ENCODE results near the gene CSHL1. TPM values are rescaled to one million over a fixed set of nuclear protein-coding genes. Genes with fewer than 3 reads are reported as not detected.
"Not testable (repeated sequence)": the region's sequence is repeated elsewhere in the genome, so short reads cannot be mapped to it uniquely, and the experiment has no call there.

CSHL1 gene
- total and polyA plus RNA-seq, 2 donors (not counting 1 experiment from before 2014, with no cell fraction given), result not detected

DNA sequence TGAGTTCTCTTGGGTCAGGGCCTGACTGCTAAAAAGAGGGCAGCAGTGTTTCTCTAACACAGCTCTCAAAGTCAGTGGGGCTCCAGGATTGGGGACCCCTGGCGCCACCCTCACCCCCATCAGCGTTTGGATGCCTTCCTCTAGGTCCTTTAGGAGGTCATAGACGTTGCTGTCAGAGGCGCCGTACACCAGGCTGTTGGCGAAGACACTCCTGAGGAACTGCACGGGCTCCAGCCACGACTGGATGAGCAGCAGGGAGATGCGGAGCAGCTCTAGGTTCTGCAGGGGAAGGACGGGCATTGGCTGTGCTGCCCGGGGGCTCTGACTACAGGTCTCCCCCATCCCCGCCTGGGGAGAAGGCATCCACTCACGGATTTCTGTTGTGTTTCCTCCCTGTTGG, 6.6 kb upstream of the CSHL1 start:
- Histone ChIP-seq H3K4me1 (ENCODE audit: control insufficient read depth, extremely low read depth, insufficient read depth, low read length) (no peaks in the 10 kb centered on the region), H4K20me1 (ENCODE audit: control insufficient read depth, extremely low read depth, insufficient read depth, low read length) (no peaks in the 10 kb centered on the region), H3K79me2 (ENCODE audit: control insufficient read depth, insufficient read depth, low read length) (no peaks in the 10 kb centered on the region), H2AFZ (ENCODE audit: low read length) (no peak overlapping the region), H3K36me3 (ENCODE audit: control insufficient read depth, insufficient read depth, low read length) (no peaks in the 10 kb centered on the region), H3K27ac (ENCODE audit: insufficient read depth, low read length) (no peak overlapping the region), H3K4me3 (replicated peaks in 1 of 4; ENCODE audit: control extremely low read depth in 1 of 4, insufficient read depth in 1 of 4, low read depth in 3 of 4, low read length in 4 of 4) (no peak overlapping the region), H3K27me3 (ENCODE audit: control insufficient read depth, insufficient read depth, low read length) (peaks cover 6% of the 10 kb centered on the region), H3K9ac (ENCODE audit: insufficient read depth, low read length) (no peak overlapping the region), H3K4me2 (ENCODE audit: extremely low read depth, insufficient read depth, low read length) (no peak overlapping the region), H3K9me3 (ENCODE audit: control insufficient read depth, insufficient read depth, low read depth, low read length) (no peaks in the 10 kb centered on the region)
- no peak for DNase-seq (ENCODE audit: low read depth in 2 of 2)
- TF ChIP-seq, protein P1, sequence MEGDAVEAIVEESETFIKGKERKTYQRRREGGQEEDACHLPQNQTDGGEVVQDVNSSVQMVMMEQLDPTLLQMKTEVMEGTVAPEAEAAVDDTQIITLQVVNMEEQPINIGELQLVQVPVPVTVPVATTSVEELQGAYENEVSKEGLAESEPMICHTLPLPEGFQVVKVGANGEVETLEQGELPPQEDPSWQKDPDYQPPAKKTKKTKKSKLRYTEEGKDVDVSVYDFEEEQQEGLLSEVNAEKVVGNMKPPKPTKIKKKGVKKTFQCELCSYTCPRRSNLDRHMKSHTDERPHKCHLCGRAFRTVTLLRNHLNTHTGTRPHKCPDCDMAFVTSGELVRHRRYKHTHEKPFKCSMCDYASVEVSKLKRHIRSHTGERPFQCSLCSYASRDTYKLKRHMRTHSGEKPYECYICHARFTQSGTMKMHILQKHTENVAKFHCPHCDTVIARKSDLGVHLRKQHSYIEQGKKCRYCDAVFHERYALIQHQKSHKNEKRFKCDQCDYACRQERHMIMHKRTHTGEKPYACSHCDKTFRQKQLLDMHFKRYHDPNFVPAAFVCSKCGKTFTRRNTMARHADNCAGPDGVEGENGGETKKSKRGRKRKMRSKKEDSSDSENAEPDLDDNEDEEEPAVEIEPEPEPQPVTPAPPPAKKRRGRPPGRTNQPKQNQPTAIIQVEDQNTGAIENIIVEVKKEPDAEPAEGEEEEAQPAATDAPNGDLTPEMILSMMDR (conservative IDR thresholded peaks at IDR 0.05 in 1 of 2, IDR thresholded peaks at IDR 0.05 in 1 of 2; ENCODE audit: low read depth in 1 of 2, low read length in 2 of 2), result no peak
- no peak for TF ChIP-seq EZH2 (IDR thresholded peaks at IDR 0.05; ENCODE audit: low read length, missing control alignments)

- H3K9me3 ChIP-seq (ENCODE audit: control insufficient read depth, insufficient read depth, low read depth, low read length); H3K36me3 ChIP-seq (ENCODE audit: control insufficient read depth, insufficient read depth, low read length); DNase-seq (ENCODE audit: low read depth in 2 of 2); H2AFZ ChIP-seq (ENCODE audit: low read length); H3K4me1 ChIP-seq (ENCODE audit: control insufficient read depth, extremely low read depth, insufficient read depth, low read length); H3K27ac ChIP-seq (ENCODE audit: insufficient read depth, low read length); H3K4me2 ChIP-seq (ENCODE audit: extremely low read depth, insufficient read depth, low read length); H3K9ac ChIP-seq (ENCODE audit: insufficient read depth, low read length); H3K4me3 ChIP-seq (replicated peaks in 1 of 4; ENCODE audit: control extremely low read depth in 1 of 4, insufficient read depth in 1 of 4, low read depth in 3 of 4, low read length in 4 of 4); H3K27me3 ChIP-seq (ENCODE audit: control insufficient read depth, insufficient read depth, low read length); H4K20me1 ChIP-seq (ENCODE audit: control insufficient read depth, extremely low read depth, insufficient read depth, low read length); H3K79me2 ChIP-seq (ENCODE audit: control insufficient read depth, insufficient read depth, low read length): not testable (repeated sequence)
Observed at GRCh38 chr17:63917206-63917605, 6.1 kb upstream of the CSHL1 start.

- Histone ChIP-seq H3K27me3 (ENCODE audit: control insufficient read depth, insufficient read depth, low read length) (peaks cover 6% of the 10 kb centered on the region), H3K4me2 (ENCODE audit: extremely low read depth, insufficient read depth, low read length) (no peak overlapping the region), H3K9me3 (ENCODE audit: control insufficient read depth, insufficient read depth, low read depth, low read length) (no peaks in the 10 kb centered on the region), H3K9ac (ENCODE audit: insufficient read depth, low read length) (no peak overlapping the region), H4K20me1 (ENCODE audit: control insufficient read depth, extremely low read depth, insufficient read depth, low read length) (no peaks in the 10 kb centered on the region), H3K27ac (ENCODE audit: insufficient read depth, low read length) (no peak overlapping the region), H3K79me2 (ENCODE audit: control insufficient read depth, insufficient read depth, low read length) (no peaks in the 10 kb centered on the region), H2AFZ (ENCODE audit: low read length) (no peak overlapping the region), H3K4me3 (replicated peaks in 1 of 4; ENCODE audit: control extremely low read depth in 1 of 4, insufficient read depth in 1 of 4, low read depth in 3 of 4, low read length in 4 of 4) (no peak overlapping the region), H3K36me3 (ENCODE audit: control insufficient read depth, insufficient read depth, low read length) (no peaks in the 10 kb centered on the region), H3K4me1 (ENCODE audit: control insufficient read depth, extremely low read depth, insufficient read depth, low read length) (no peaks in the 10 kb centered on the region)
- no peak for TF ChIP-seq EZH2 (IDR thresholded peaks at IDR 0.05; ENCODE audit: low read length, missing control alignments)
- TF ChIP-seq, protein P1 (conservative IDR thresholded peaks at IDR 0.05 in 1 of 2, IDR thresholded peaks at IDR 0.05 in 1 of 2; ENCODE audit: low read depth in 1 of 2, low read length in 2 of 2), result no peak
- no peak for DNase-seq (ENCODE audit: low read depth in 2 of 2)
Observed at GRCh38 chr17:63916566-63917185, 5.6 kb upstream of the CSHL1 start.

- H3K27me3 ChIP-seq (ENCODE audit: control insufficient read depth, insufficient read depth, low read length); H3K4me3 ChIP-seq (replicated peaks in 1 of 4; ENCODE audit: control extremely low read depth in 1 of 4, insufficient read depth in 1 of 4, low read depth in 3 of 4, low read length in 4 of 4); H3K9me3 ChIP-seq (ENCODE audit: control insufficient read depth, insufficient read depth, low read depth, low read length); H4K20me1 ChIP-seq (ENCODE audit: control insufficient read depth, extremely low read depth, insufficient read depth, low read length); H3K4me2 ChIP-seq (ENCODE audit: extremely low read depth, insufficient read depth, low read length); H2AFZ ChIP-seq (ENCODE audit: low read length); H3K9ac ChIP-seq (ENCODE audit: insufficient read depth, low read length); H3K27ac ChIP-seq (ENCODE audit: insufficient read depth, low read length); H3K4me1 ChIP-seq (ENCODE audit: control insufficient read depth, extremely low read depth, insufficient read depth, low read length); DNase-seq (ENCODE audit: low read depth in 2 of 2); H3K79me2 ChIP-seq (ENCODE audit: control insufficient read depth, insufficient read depth, low read length); H3K36me3 ChIP-seq (ENCODE audit: control insufficient read depth, insufficient read depth, low read length): not testable (repeated sequence)
Observed at GRCh38 chr17:63915753-63916152, 4.7 kb upstream of the CSHL1 start.
